PFSK-1 (cell line): Measurements from ENCODE around the gene PROX1.

ENCODE experiments used
- FOXP2 ChIP-seq: optimal IDR thresholded peaks from 2 replicates; pipeline ENCODE3; 2011; ENCODE audit warnings: borderline replicate concordance, control low read depth, inconsistent platforms; ENCODE audit not compliant: insufficient read depth; ENCODE audit errors: extremely low read length, extremely low read depth
- POLR2AphosphoS5 ChIP-seq: IDR thresholded peaks from 2 replicates; pipeline ENCODE4 v1.6.1; 2012; ENCODE audit warnings: low read depth, mild to moderate bottlenecking, control low read depth, low read length, moderate library complexity
- REST ChIP-seq, 2 experiments: IDR thresholded peaks; 2 replicates each; pipeline versions ENCODE4 v1.6.1 to v1.8.0; 2011 to 2012; ENCODE audit warnings: low read depth in 2 of 2, low read length in 2 of 2, control low read depth in 1 of 2, inconsistent platforms in 1 of 2, mild to moderate bottlenecking in 1 of 2, moderate library complexity in 1 of 2; ENCODE audit not compliant: insufficient read depth in 1 of 2
- SIN3A ChIP-seq: IDR thresholded peaks from 2 replicates; pipeline ENCODE4 v1.6.1; 2012; ENCODE audit warnings: mild to moderate bottlenecking, low read length, moderate library complexity, borderline replicate concordance; ENCODE audit not compliant: insufficient read depth
- TAF1 ChIP-seq: IDR thresholded peaks from 2 replicates; pipeline ENCODE4 v1.6.1; 2012; ENCODE audit warnings: low read length, control low read depth, borderline replicate concordance; ENCODE audit not compliant: insufficient read depth

GRCh38 chr1:214022229-214022791 lies 34.5 kb downstream of the PROX1 start:
- TF ChIP-seq FOXP2 (no peak), POLR2AphosphoS5 (no peak), REST (IDR thresholded peaks at IDR 0.05; ENCODE audit: insufficient read depth in 1 of 2, low read depth in 2 of 2, low read length in 2 of 2) (no peak), SIN3A (no peak), TAF1 (no peak)
